Left hindlimb (tissue), 1 donor: ENCODE data around the gene LRP1-AS.

ENCODE experiments used
- DNase-seq: peaks from one replicate; pipeline ENCODE4 v3.0.0-alpha.2; 2018

The LRP1-AS gene

DNA sequence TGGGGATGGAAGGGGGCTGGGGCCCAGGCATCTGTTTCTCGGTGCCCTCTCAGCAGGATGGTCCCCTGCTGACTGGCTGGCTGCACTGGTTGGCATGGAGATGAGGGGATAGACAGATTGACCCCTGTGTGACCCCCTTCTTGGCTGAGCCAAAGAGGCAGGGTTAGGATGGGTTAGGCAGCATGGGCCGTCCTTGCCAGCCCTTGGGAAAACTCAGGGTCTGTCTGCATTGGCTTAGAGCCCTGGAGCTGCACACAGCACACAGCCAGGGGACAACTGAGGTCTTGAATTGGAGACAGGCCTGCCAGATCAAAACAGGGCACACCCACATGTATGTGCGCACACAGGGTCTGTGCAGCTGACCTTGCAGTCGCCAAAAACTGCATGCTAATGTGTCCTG is 11.2 kb upstream of the LRP1-AS start:
- DNase-seq = no peak

DNA sequence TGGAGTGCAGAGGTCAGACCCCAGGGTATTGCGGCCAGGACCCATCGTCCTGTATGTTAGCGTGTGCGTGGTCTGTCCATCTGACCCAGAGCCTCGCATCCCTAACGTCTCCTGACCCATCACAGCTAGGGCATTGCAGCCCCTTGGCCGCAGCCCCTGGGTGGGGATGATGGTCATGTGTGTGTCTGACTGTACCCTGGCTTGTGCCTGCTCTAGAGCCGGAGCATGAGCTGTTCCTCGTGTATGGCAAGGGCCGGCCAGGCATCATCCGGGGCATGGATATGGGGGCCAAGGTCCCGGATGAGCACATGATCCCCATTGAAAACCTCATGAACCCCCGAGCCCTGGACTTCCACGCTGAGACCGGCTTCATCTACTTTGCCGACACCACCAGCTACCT is 10.8 kb upstream of the LRP1-AS start:
- no peak for DNase-seq

GRCh38 chr12:57157588-57158173 is 10.3 kb upstream of the LRP1-AS start:
- DNase-seq = no peak

- DNase-seq = no peak
Measured at GRCh38 chr12:57156701-57157403, 9.4 kb upstream of the LRP1-AS start.

DNA sequence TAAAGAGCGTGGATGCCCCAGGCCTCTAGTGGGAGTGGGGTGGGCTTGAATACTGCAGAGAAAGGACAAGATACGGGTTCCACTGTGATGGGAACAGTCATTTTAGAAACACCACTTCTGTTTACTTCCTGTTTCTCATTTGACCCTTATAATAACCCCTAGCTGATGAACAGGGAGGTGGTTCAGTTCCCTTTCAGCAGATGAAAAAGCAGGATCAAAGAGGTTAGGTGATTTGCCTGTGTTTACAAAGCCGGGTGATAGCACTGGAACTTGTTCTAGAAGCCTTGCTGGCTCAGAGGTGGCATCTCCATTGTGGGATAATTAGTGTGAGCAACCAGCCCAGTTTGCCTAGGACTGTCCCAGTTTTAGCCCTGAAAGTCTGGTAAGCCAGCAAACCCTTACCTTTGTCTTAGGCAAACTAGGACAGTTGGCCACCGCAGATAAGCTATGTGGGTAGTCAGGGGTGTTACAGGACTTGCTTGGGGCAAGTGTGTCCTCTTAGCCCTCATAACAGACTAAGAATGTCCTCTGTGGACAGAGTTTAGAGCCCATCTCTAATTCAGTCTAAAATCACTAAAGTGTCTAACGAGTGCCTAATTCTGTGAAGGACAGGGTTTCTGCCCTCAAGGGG is 7.5 kb upstream of the LRP1-AS start:
- DNase-seq = no peak

DNA sequence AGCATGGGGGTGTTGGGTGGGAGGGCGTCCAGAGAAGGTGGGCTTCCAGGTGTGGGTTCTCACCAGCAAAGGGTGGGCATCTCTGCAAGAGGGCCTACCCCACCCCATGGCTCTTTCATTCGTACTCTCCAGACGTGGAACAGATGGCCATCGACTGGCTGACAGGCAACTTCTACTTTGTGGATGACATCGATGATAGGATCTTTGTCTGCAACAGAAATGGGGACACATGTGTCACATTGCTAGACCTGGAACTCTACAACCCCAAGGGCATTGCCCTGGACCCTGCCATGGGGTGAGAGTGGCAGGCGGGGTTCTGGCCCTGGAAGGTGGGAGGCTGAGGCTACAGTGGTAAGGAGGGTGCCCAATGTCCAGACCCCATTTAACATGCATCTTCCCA is 6.7 kb upstream of the LRP1-AS start:
- no peak for DNase-seq

DNA sequence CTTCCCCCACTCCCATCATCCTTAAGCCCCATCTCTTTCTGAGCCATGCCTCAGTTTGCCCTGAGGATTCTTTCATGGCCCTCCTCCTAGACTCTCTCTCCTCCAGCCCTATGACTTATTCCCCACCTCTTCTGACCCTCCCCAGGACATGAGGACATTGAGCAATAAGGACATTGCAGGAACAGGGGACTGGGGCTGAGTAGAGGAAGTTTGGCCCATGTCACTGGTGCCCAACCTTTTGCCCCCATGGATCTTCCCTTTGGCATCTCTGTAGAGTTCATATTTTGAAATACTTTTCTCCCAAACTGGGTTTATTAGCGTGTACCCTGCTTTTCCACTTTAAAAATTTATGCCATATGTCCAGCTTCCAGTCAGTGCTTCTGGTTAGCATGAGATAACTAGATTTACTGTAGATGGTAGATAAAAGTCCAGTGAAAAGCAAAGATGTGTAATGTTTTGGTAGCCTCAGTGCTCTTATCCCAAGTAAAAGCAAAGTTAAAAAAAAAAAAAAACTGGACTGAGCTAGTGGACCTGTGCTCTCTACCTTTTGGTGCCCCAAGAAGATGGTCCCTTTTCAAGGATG is 6.1 kb upstream of the LRP1-AS start:
- DNase-seq = no peak

DNA sequence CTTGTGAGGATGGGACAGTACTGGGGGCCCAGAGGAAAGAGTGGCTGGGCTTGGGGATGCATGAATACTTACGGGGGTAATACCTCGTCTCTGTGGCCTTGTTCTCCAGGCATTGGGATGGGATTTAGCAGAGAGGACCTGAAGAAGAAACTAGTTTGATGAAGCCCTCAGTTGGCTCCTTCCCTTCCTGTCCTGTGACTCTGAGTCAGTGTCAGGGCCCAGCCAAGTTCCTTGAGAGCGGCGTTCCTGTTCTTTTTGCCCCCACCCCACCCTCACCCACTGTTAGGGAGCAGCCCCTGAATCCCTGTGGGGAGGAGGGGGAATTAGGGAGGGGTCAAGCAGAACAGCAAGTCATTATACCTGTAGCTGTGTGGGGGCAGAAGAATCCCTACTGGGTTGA is 5.2 kb upstream of the LRP1-AS start:
- DNase-seq = no peak

DNA sequence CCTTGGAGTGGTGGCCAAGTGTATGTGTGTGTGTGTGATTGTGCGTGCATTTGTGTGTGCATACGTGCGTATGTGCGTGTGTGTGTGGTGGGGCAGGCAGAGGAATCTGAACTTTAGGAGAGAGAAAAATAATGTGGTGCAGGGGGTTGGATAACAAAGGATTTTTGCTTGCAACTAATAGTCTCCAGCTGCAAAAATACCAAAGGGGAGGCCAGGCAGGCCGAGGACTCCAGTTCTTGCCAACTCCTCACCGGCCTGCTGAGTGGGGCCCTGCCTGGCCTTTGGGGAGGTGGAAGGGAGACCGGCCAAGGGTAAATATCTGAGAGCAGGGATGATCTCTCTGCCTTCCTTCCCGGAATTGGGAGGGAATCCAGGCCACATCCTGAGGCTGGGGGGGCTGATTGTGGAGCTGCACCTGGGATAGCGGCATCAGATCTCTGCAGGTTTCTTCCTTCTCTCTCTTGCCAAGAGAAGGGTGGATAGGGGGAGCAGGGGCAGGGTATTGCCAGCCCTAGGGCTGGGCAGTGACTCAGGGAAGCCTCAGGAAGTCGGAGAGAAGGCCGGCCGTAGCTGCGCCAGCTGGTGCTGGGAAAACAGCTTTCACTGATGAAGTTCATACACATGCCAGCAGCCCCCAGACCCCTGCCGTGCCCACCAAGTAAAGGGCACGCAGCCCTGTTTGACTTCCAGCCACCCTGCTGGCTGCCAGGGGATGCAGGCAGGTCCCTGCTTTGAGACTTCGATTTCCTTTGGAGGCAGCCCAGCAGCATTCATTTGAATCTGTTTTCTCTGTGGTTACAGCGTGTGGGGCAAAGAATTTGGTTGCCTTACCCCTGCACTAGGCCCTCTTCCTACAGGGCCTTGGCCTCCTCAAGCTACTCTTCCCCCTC is 4.6 kb upstream of the LRP1-AS start:
- DNase-seq = peak; percentile 88

- DNase-seq = no peak
Measured at GRCh38 chr12:57150400-57151000, 3.1 kb upstream of the LRP1-AS start.

GRCh38 chr12:57149245-57149900 is 2.0 kb upstream of the LRP1-AS start:
- peak; percentile 84 for DNase-seq

DNA sequence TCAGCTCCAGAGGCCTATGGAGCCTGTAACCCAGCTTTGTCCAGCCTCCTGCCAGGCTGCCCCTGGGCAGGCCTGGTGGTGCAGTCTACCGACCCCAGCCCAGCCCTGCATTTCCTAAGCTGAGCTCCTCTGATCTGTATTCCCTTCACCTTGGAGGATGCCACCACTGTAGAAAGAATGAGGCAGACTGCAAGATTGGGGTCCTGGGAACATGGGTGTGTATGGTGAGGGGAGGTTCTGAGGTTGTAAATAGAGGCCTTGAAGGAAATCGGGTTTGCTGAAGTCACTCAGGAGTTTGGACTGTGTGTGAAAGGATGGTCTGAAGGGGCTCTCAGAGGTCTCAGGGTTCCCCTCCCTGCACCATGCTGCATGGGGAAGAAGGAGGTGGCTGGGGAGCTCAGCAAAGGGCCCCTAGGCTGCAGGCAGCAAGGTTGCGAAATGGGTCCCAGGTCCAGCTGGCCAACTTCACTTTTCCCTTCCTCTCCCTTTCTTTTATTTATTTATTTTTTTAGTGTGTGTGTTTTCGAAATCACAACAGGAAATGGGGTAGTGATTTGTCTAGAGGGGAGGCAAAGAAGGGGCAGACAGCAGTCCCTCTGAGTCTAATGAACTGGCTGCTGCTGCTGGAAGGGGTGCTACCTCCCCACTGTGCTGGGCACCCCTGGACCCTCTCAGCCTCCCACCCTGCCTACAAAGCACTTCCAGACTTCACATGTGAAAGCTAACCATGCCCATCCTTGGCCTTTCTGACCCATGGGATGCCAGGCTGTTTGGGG is 1.2 kb upstream of the LRP1-AS start:
- DNase-seq = no peak

- no peak for DNase-seq
Measured at GRCh38 chr12:57146092-57146491, 1.3 kb downstream of the LRP1-AS start.

- DNase-seq = peak; percentile 32
Measured at GRCh38 chr12:57145460-57146059, 1.9 kb downstream of the LRP1-AS start.

DNA sequence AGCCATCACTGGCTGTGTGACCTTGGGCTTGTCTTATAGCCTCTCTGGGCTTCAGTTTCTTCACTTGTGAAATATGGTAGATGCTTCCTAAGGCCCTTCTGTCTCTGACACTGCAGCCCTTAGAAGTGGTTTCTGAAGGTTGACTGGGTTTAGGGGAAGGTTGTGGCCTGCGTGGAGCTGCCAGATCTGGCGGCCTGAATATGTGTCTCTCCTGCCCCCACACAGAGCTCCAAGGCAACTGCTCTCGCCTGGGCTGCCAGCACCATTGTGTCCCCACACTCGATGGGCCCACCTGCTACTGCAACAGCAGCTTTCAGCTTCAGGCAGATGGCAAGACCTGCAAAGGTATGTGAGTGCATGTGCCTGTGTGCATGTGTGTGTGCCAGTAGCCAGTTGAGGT is 4.0 kb downstream of the LRP1-AS start:
- DNase-seq = no peak

- DNase-seq = peak; percentile 30
Measured at GRCh38 chr12:57142727-57143126, 4.7 kb downstream of the LRP1-AS start.

DNA sequence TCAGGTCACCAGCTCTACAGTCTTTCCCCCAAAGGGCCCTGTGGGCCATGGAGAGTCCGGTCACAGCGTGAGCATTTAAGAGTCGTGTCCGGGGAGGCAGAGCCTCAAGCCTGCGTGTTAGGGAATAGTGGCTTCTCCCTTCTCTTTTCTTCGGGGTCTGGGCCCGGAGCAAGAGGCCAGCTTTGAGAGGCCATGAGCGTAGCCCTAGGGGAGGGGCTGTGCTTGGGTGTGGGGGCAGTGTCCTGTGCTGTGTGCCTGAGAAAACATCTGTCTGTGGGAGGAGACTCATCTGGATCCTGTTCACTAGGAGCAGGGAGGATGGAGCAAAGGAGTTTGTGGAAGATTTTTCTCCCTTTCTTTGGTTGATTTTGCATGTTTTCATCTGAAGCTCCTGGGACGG is 5.3 kb downstream of the LRP1-AS start:
- DNase-seq = peak; percentile 44

DNA sequence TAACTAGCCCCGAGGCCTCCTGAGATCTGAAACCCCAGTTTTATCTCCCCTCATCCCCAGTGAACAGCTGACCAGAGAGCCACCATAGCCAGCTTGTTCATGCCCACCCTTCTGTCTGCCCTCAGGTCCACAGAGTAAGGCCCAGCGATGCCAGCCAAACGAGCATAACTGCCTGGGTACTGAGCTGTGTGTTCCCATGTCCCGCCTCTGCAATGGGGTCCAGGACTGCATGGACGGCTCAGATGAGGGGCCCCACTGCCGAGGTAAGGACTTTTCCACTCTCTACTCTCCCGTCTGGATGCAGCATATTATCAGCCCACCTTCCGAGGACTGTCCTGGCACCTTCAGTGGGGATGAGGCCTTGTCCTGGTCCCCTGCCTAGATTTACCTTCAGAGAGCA is 6.2 kb downstream of the LRP1-AS start:
- peak; percentile 17 for DNase-seq

DNA sequence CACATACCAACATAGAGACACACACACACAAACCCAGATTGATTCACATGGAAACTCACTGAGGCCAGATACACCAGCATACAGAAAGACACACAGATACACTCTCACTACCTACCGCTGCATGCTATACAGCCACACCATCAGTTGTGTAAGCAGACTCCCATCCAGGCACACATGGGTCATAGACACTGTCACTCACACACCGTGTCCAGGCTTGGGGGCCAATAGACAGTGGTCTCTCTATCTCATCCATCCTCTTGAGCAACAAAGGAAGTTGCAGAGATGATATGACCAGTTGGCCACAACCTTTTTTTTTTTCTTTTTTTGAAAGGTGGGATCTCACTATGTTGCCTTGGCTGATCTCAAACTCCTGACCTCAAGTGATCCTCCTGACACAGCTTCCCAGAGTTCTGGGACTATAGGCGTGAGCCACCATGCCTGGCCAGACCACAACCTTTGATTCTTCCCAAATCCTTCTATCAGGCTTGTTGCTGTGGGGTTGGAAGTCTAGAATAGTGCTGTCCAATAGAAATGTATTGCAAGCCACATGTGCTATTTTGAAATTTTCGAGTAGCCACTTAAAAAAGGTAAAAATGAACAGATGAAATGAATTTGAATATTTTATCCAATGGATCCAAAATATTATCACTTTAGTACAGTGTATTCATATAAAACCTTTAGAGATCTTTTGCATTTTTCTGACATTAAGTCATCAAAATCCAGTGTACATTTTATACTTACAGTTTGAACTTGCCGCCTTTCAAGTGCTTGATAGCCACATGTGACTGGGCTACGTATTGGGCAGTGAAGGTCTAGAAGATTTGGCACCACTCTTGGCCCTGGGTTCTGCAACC is 7.4 kb downstream of the LRP1-AS start:
- DNase-seq = peak; percentile 5
